Mononuclear cell (primary cell): ENCODE measurements around the gene EIF5A. TPM values are rescaled to one million over a fixed set of nuclear protein-coding genes. Genes with fewer than 3 reads are reported as not detected.

Source experiments
- H3K27me3 ChIP-seq: 2 replicates; pipeline ENCODE4 v1.6.0; 2011; ENCODE audit warnings: low read length, control low read depth; ENCODE audit not compliant: insufficient read depth
- H3K4me1 ChIP-seq: 2 replicates; pipeline ENCODE4 v1.5.1; 2011; ENCODE audit warnings: mild to moderate bottlenecking, low read length, control low read depth; ENCODE audit not compliant: insufficient read depth
- H3K4me3 ChIP-seq: 2 replicates; pipeline ENCODE4 v1.5.1; 2011; ENCODE audit warnings: mild to moderate bottlenecking, low read length, moderate library complexity
- H3K9me3 ChIP-seq: 2 replicates; pipeline ENCODE4 v1.5.1; 2011; ENCODE audit warnings: low read depth, mild to moderate bottlenecking, control low read depth, low read length
- total RNA-seq: library from RNA; depleted of rRNA; stranded (reverse); fragments of >200 nt; gene quantifications from one replicate; pipeline ENCODE4 v1.2.3, GENCODE V29; 2012

Gene EIF5A
- total RNA-seq, 1 donor = 340 TPM

GRCh38 chr17:7314719-7315569 lies 7.5 kb downstream of the EIF5A start, which contains the start of gene GPS2:
Gene GPS2, minus strand, starts transcription at chr17:7315360. Its CDS starts 308 bp downstream, at chr17:7315052.
- Histone ChIP-seq H3K27me3 (no peaks in the 10 kb centered on the region), H3K9me3 (no peaks in the 10 kb centered on the region), H3K4me3 (peak within 1 kb of the TSS; percentile 76), H3K4me1 (peaks cover 53% of the 10 kb centered on the region)

- H3K4me1 ChIP-seq = peaks cover 45% of the 10 kb centered on the region
- H3K27me3 ChIP-seq = no peaks in the 10 kb centered on the region
- H3K9me3 ChIP-seq = no peaks in the 10 kb centered on the region
- H3K4me3 ChIP-seq = peak overlapping the region; percentile 76
Measured at GRCh38 chr17:7315570-7316235, 8.3 kb downstream of the EIF5A start.

GRCh38 chr17:7317161-7317803 lies 9.9 kb downstream of the EIF5A start:
- Histone ChIP-seq H3K27me3 (no peaks in the 10 kb centered on the region), H3K4me1 (peaks cover 36% of the 10 kb centered on the region), H3K4me3 (no peak overlapping the region), H3K9me3 (no peaks in the 10 kb centered on the region)

- no peaks in the 10 kb centered on the region for H3K9me3 ChIP-seq
- no peak overlapping the region for H3K4me3 ChIP-seq
- no peaks in the 10 kb centered on the region for H3K27me3 ChIP-seq
- peaks cover 26% of the 10 kb centered on the region for H3K4me1 ChIP-seq
Measured at GRCh38 chr17:7318121-7318860, 10.9 kb downstream of the EIF5A start.

- H3K4me1 ChIP-seq = no peaks in the 10 kb centered on the region
- H3K4me3 ChIP-seq = no peak overlapping the region
- no peaks in the 10 kb centered on the region for H3K27me3 ChIP-seq
- H3K9me3 ChIP-seq = no peaks in the 10 kb centered on the region
Measured at GRCh38 chr17:7321466-7321865, 14.0 kb downstream of the EIF5A start.

- H3K9me3 ChIP-seq = no peaks in the 10 kb centered on the region
- no peaks in the 10 kb centered on the region for H3K4me1 ChIP-seq
- no peaks in the 10 kb centered on the region for H3K27me3 ChIP-seq
- H3K4me3 ChIP-seq = no peak overlapping the region
Measured at GRCh38 chr17:7322520-7323194, 15.2 kb downstream of the EIF5A start.

- Histone ChIP-seq H3K9me3 (no peaks in the 10 kb centered on the region), H3K4me1 (peaks cover 8% of the 10 kb centered on the region), H3K4me3 (no peak overlapping the region), H3K27me3 (no peaks in the 10 kb centered on the region)
Measured at GRCh38 chr17:7323731-7324437, 16.5 kb downstream of the EIF5A start.

- Histone ChIP-seq H3K27me3 (no peaks in the 10 kb centered on the region), H3K4me1 (peaks cover 9% of the 10 kb centered on the region), H3K9me3 (no peaks in the 10 kb centered on the region), H3K4me3 (no peak overlapping the region)
Measured at GRCh38 chr17:7324438-7324779, 17.0 kb downstream of the EIF5A start.

GRCh38 chr17:7325031-7325528 lies 17.7 kb downstream of the EIF5A start:
- Histone ChIP-seq H3K9me3 (no peaks in the 10 kb centered on the region), H3K4me3 (no peak overlapping the region), H3K4me1 (peaks cover 12% of the 10 kb centered on the region), H3K27me3 (no peaks in the 10 kb centered on the region)

- Histone ChIP-seq H3K27me3 (no peaks in the 10 kb centered on the region), H3K4me1 (peaks cover 23% of the 10 kb centered on the region), H3K4me3 (no peak overlapping the region), H3K9me3 (no peaks in the 10 kb centered on the region)
Measured at GRCh38 chr17:7326186-7326585, 18.8 kb downstream of the EIF5A start.

GRCh38 chr17:7327056-7327455 lies 19.6 kb downstream of the EIF5A start:
- Histone ChIP-seq H3K9me3 (no peaks in the 10 kb centered on the region), H3K27me3 (no peaks in the 10 kb centered on the region), H3K4me1 (peaks cover 27% of the 10 kb centered on the region), H3K4me3 (no peak overlapping the region)

GRCh38 chr17:7327501-7327900 lies 20.1 kb downstream of the EIF5A start:
- H3K4me1 ChIP-seq = peaks cover 31% of the 10 kb centered on the region
- no peaks in the 10 kb centered on the region for H3K27me3 ChIP-seq
- no peak overlapping the region for H3K4me3 ChIP-seq
- no peaks in the 10 kb centered on the region for H3K9me3 ChIP-seq

- Histone ChIP-seq H3K4me3 (no peak overlapping the region), H3K4me1 (peaks cover 36% of the 10 kb centered on the region)
Measured at GRCh38 chr17:7328009-7328408, 20.6 kb downstream of the EIF5A start.

More at GRCh38 chr17:7328009-7328408, 20.6 kb downstream of the EIF5A start:
- H3K27me3 ChIP-seq = no peaks in the 10 kb centered on the region
- no peaks in the 10 kb centered on the region for H3K9me3 ChIP-seq
